ENCODE results near the gene DNAJC30.

DNA sequence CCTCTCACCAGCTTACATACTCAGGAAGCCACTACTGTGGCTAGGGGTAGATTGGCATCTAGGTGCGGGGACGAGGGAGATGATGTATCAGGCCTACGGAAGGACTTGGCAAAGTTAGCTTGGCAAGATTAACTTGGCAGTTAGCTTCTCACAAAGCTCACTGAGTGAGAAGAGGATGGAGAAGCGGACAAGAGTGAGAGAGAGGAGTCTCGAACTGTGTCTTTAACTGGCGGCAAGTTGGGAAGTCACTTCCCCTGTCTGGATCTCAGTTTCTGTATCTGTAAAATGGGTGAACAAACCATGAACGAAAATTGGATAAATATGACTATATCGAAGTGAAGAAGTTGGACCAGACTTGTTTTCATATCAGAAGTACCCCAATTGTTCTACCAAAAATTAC is 49.4 kb downstream of the DNAJC30 start:
- TF ChIP-seq, protein P1, sequence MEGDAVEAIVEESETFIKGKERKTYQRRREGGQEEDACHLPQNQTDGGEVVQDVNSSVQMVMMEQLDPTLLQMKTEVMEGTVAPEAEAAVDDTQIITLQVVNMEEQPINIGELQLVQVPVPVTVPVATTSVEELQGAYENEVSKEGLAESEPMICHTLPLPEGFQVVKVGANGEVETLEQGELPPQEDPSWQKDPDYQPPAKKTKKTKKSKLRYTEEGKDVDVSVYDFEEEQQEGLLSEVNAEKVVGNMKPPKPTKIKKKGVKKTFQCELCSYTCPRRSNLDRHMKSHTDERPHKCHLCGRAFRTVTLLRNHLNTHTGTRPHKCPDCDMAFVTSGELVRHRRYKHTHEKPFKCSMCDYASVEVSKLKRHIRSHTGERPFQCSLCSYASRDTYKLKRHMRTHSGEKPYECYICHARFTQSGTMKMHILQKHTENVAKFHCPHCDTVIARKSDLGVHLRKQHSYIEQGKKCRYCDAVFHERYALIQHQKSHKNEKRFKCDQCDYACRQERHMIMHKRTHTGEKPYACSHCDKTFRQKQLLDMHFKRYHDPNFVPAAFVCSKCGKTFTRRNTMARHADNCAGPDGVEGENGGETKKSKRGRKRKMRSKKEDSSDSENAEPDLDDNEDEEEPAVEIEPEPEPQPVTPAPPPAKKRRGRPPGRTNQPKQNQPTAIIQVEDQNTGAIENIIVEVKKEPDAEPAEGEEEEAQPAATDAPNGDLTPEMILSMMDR (IDR thresholded peaks at IDR 0.05) = no peak
- no peak for TF ChIP-seq ZFX (IDR thresholded peaks at IDR 0.05; ENCODE audit: borderline replicate concordance)
